ENCODE data around the gene TIMM23. TPM values are rescaled to one million over a fixed set of nuclear protein-coding genes. Genes with fewer than 3 reads are reported as not detected.

TIMM23 gene
- total RNA-seq, 1 donor from 2014 or later: 65.0 TPM

DNA sequence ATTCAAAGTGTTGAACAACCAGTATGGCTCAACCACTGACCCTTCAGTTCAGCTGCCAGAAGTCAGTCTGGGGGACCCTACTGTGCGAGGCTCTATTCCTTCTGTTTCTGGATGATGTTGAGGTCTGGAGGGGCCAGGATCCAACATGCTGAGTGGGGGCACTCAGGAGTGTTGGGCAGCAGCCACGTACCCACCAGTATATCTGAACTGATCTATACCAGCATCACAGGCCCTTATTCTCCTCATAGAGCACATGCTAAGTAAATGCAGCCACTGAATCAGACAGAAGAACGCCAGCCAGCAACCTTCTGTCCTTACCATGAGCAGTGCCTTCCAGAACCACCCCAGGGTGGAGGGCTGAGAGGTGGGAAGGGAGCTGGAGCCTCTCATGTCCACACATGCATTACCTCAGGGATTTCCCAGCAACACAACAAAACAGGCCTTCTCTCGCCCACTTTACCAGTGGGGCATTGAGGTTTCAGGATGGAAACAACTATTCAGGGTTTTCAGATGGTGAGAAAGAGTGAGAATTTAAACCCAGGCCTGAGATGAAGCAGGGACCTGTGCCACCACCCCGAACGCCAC lies 80.6 kb downstream of the TIMM23 start:
- H3K9me3 Mint-ChIP-seq: peaks cover 9% of the 10 kb centered on the region
- peak overlapping the region; percentile 30 for H3K27ac Mint-ChIP-seq
- no peak overlapping the region for H3K4me3 Mint-ChIP-seq
- no peak for DNase-seq (ENCODE audit: extremely low spot score, unreplicated experiment)
- TF ChIP-seq, protein P1, sequence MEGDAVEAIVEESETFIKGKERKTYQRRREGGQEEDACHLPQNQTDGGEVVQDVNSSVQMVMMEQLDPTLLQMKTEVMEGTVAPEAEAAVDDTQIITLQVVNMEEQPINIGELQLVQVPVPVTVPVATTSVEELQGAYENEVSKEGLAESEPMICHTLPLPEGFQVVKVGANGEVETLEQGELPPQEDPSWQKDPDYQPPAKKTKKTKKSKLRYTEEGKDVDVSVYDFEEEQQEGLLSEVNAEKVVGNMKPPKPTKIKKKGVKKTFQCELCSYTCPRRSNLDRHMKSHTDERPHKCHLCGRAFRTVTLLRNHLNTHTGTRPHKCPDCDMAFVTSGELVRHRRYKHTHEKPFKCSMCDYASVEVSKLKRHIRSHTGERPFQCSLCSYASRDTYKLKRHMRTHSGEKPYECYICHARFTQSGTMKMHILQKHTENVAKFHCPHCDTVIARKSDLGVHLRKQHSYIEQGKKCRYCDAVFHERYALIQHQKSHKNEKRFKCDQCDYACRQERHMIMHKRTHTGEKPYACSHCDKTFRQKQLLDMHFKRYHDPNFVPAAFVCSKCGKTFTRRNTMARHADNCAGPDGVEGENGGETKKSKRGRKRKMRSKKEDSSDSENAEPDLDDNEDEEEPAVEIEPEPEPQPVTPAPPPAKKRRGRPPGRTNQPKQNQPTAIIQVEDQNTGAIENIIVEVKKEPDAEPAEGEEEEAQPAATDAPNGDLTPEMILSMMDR (conservative IDR thresholded peaks at IDR 0.05): no peak
- H3K27me3 Mint-ChIP-seq: no peaks in the 10 kb centered on the region
- H3K36me3 Mint-ChIP-seq: no peaks in the 10 kb centered on the region
- peaks cover 11% of the 10 kb centered on the region for H3K4me1 Mint-ChIP-seq (ENCODE audit: unreplicated experiment)

Other genes with a start within 250 kb of the TIMM23 start
- 41.1 and 45.5 TPM in 2 replicates for gene WASHC2C, start 245.2 kb upstream of the TIMM23 start, total RNA-seq (ENCODE audit: low replicate concordance)
- gene AGAP4, start 125.0 kb upstream of the TIMM23 start, total RNA-seq (ENCODE audit: low replicate concordance): 13.5 and 27.0 TPM in 2 replicates
- gene NCOA4, start 58.1 kb downstream of the TIMM23 start, total RNA-seq (ENCODE audit: low replicate concordance): 105 and 135 TPM in 2 replicates
- gene MSMB, start 73.8 kb downstream of the TIMM23 start, total RNA-seq (ENCODE audit: low replicate concordance): 5.6 and 7.7 TPM in 2 replicates